HEK293 (cell line): ENCODE measurements around the gene CEBPB.

Experiments used
- CTCF ChIA-PET: fragments of 350-600 bp; formaldehyde crosslinking; extraction: SDS; loops from one replicate; lab custom pipeline; 2021; ENCODE audit warnings: antibody characterized with exemption; lab: Yijun Ruan, JAX
- POLR2A ChIA-PET: fragments of 300-600 bp; formaldehyde crosslinking; extraction: SDS; loops from one replicate; lab custom pipeline; 2020; ENCODE audit warnings: antibody characterized with exemption, inconsistent platforms; lab: Yijun Ruan, JAX
- H3K27ac ChIP-seq: fragments of 200-500 bp; sonication (Bioruptor generic); 2 replicates; pipeline ENCODE4 v1.5.1; 2014; ENCODE audit warnings: low read depth, low read length, control low read depth, inconsistent platforms; ENCODE audit errors: extremely low read depth
- H3K36me3 ChIP-seq, 2 experiments: fragments of 200-500 bp in 1 of 2; sonication (Bioruptor generic) in 1 of 2; 1 replicate in 1 of 2; 2 replicates in 1 of 2; pipeline ENCODE4 v1.5.1; 2014 to 2017; ENCODE audit warnings: inconsistent platforms in 2 of 2, low read length in 2 of 2; ENCODE audit not compliant: control insufficient read depth in 2 of 2, insufficient read depth in 1 of 2
- H3K4me1 ChIP-seq: fragments of 200-500 bp; sonication (Bioruptor generic); 2 replicates; pipeline ENCODE4 v1.5.1; 2014; ENCODE audit warnings: mild to moderate bottlenecking, low read length, inconsistent platforms; ENCODE audit not compliant: control insufficient read depth, insufficient read depth
- H3K4me3 ChIP-seq: 2 replicates; pipeline ENCODE4 v1.5.1; 2011; ENCODE audit warnings: low read depth, mild to moderate bottlenecking, control low read depth, low read length, moderate library complexity
- H3K9me3 ChIP-seq: fragments of 200-500 bp; sonication (Bioruptor generic); 2 replicates; pipeline ENCODE4 v1.5.1; 2014; ENCODE audit warnings: low read depth, low read length, inconsistent platforms; ENCODE audit not compliant: control insufficient read depth, insufficient read depth
- FEZF1 ChIP-seq: fragments of 450-650 bp; formaldehyde crosslinking; IDR thresholded peaks from 2 replicates; pipeline ENCODE4 v1.5.1; 2016; ENCODE audit warnings: missing biosample characterization, missing genetic modification characterization
- GLI2 ChIP-seq: fragments of 450-650 bp; formaldehyde crosslinking; IDR thresholded peaks from 2 replicates; pipeline ENCODE4; 2017; ENCODE audit warnings: missing biosample characterization, missing genetic modification characterization, low read depth, borderline replicate concordance
- KLF1 ChIP-seq: fragments of 450-650 bp; formaldehyde crosslinking; IDR thresholded peaks from 2 replicates; pipeline ENCODE4 v1.5.1; 2016; ENCODE audit warnings: missing biosample characterization, missing genetic modification characterization
- PBX3 ChIP-seq: sonication (generic); formaldehyde crosslinking; IDR thresholded peaks from 2 replicates; pipeline ENCODE4 v1.8.1; 2022; ENCODE audit warnings: mild to moderate bottlenecking, moderate library complexity, missing genetic modification reagents
- PRDM4 ChIP-seq: fragments of 450-650 bp; formaldehyde crosslinking; IDR thresholded peaks from 2 replicates; pipeline ENCODE4 v1.5.1; 2017; ENCODE audit warnings: missing biosample characterization, missing genetic modification characterization
- SCRT2 ChIP-seq: fragments of 450-650 bp; formaldehyde crosslinking; IDR thresholded peaks from 2 replicates; pipeline ENCODE4 v1.5.1; 2016; ENCODE audit warnings: missing biosample characterization, missing genetic modification characterization
- ZBTB21 ChIP-seq: fragments of 450-650 bp; formaldehyde crosslinking; IDR thresholded peaks from 2 replicates; pipeline ENCODE4 v1.5.1; 2017; ENCODE audit warnings: missing biosample characterization, missing genetic modification characterization
- ZNF121 ChIP-seq: fragments of 450-650 bp; formaldehyde crosslinking; IDR thresholded peaks from 2 replicates; pipeline ENCODE4 v1.5.1; 2016; ENCODE audit warnings: missing biosample characterization, missing genetic modification characterization
- ZNF132 ChIP-seq: fragments of 450-650 bp; formaldehyde crosslinking; IDR thresholded peaks from 2 replicates; pipeline ENCODE4 v1.5.1; 2017; ENCODE audit warnings: missing biosample characterization, missing genetic modification characterization, borderline replicate concordance
- ZNF138 ChIP-seq: fragments of 450-650 bp; formaldehyde crosslinking; IDR thresholded peaks from 2 replicates; pipeline ENCODE4 v1.5.1; 2016; ENCODE audit warnings: missing biosample characterization, missing genetic modification characterization, borderline replicate concordance
- ZNF157 ChIP-seq: fragments of 450-650 bp; formaldehyde crosslinking; IDR thresholded peaks from 2 replicates; pipeline ENCODE4 v1.5.1; 2016; ENCODE audit warnings: missing biosample characterization, missing genetic modification characterization
- ZNF184 ChIP-seq: fragments of 450-650 bp; IDR thresholded peaks from 2 replicates; pipeline ENCODE4 v1.5.1; 2018; ENCODE audit warnings: missing biosample characterization, mild to moderate bottlenecking, missing genetic modification characterization
- ZNF239 ChIP-seq: fragments of 450-650 bp; formaldehyde crosslinking; IDR thresholded peaks from 2 replicates; pipeline ENCODE4 v1.5.1; 2016; ENCODE audit warnings: missing biosample characterization, missing genetic modification characterization
- ZNF24 ChIP-seq: fragments of 450-650 bp; formaldehyde crosslinking; IDR thresholded peaks from 2 replicates; pipeline ENCODE4 v1.5.1; 2016; ENCODE audit warnings: missing biosample characterization, missing genetic modification characterization
- ZNF302 ChIP-seq: fragments of 450-650 bp; formaldehyde crosslinking; IDR thresholded peaks from 2 replicates; pipeline ENCODE4 v1.5.1; 2016; ENCODE audit warnings: missing biosample characterization, missing genetic modification characterization, low read depth
- ZNF354C ChIP-seq: fragments of 450-650 bp; formaldehyde crosslinking; IDR thresholded peaks from 2 replicates; pipeline ENCODE4 v1.5.1; 2016; ENCODE audit warnings: missing biosample characterization, missing genetic modification characterization, low read depth, borderline replicate concordance
- ZNF391 ChIP-seq: fragments of 450-650 bp; formaldehyde crosslinking; IDR thresholded peaks from 2 replicates; pipeline ENCODE4 v1.5.1; 2016; ENCODE audit warnings: low read depth, missing biosample characterization, missing genetic modification characterization, borderline replicate concordance
- ZNF404 ChIP-seq: fragments of 450-650 bp; formaldehyde crosslinking; IDR thresholded peaks from 2 replicates; pipeline ENCODE4 v1.5.1; 2017; ENCODE audit warnings: missing biosample characterization, missing genetic modification characterization
- ZNF416 ChIP-seq: fragments of 450-650 bp; formaldehyde crosslinking; IDR thresholded peaks from 2 replicates; pipeline ENCODE4 v1.5.1; 2016; ENCODE audit warnings: missing biosample characterization, missing genetic modification characterization
- ZNF514 ChIP-seq: fragments of 450-650 bp; formaldehyde crosslinking; IDR thresholded peaks from 2 replicates; pipeline ENCODE4 v1.5.1; 2016; ENCODE audit warnings: missing biosample characterization, missing genetic modification characterization
- ZNF544 ChIP-seq: fragments of 450-650 bp; formaldehyde crosslinking; IDR thresholded peaks from 2 replicates; pipeline ENCODE4 v1.5.0; 2017; ENCODE audit warnings: missing biosample characterization, missing genetic modification characterization
- ZNF555 ChIP-seq: fragments of 450-650 bp; formaldehyde crosslinking; conservative IDR thresholded peaks from 2 replicates; pipeline ENCODE4 v1.5.1; 2017; ENCODE audit warnings: missing biosample characterization, mild to moderate bottlenecking, missing genetic modification characterization, inconsistent platforms
- ZNF558 ChIP-seq: fragments of 450-650 bp; formaldehyde crosslinking; IDR thresholded peaks from 2 replicates; pipeline ENCODE4 v1.5.1; 2016; ENCODE audit warnings: missing biosample characterization, missing genetic modification characterization
- ZNF664 ChIP-seq: fragments of 450-650 bp; formaldehyde crosslinking; IDR thresholded peaks from 2 replicates; pipeline ENCODE4 v1.5.1; 2016; ENCODE audit warnings: missing biosample characterization, missing genetic modification characterization
- ZNF707 ChIP-seq: fragments of 450-650 bp; formaldehyde crosslinking; IDR thresholded peaks from 2 replicates; pipeline ENCODE4 v1.5.1; 2016; ENCODE audit warnings: missing biosample characterization, missing genetic modification characterization
- ZNF776 ChIP-seq: fragments of 450-650 bp; formaldehyde crosslinking; IDR thresholded peaks from 2 replicates; pipeline ENCODE4 v1.5.0; 2017; ENCODE audit warnings: missing biosample characterization, missing genetic modification characterization, borderline replicate concordance
- ZNF791 ChIP-seq: fragments of 450-650 bp; formaldehyde crosslinking; IDR thresholded peaks from 2 replicates; pipeline ENCODE4 v1.5.1; 2016; ENCODE audit warnings: missing biosample characterization, missing genetic modification characterization
- ZNF843 ChIP-seq: fragments of 450-650 bp; formaldehyde crosslinking; IDR thresholded peaks from 2 replicates; pipeline ENCODE4 v1.5.1; 2016; ENCODE audit warnings: missing biosample characterization, missing genetic modification characterization
- ZSCAN30 ChIP-seq: fragments of 450-650 bp; IDR thresholded peaks from 2 replicates; pipeline ENCODE4 v1.5.1; 2018; ENCODE audit warnings: missing biosample characterization, mild to moderate bottlenecking, missing genetic modification characterization, moderate library complexity
- ZSCAN5A ChIP-seq: fragments of 450-650 bp; formaldehyde crosslinking; IDR thresholded peaks from 2 replicates; pipeline ENCODE4 v1.5.1; 2016; ENCODE audit warnings: missing biosample characterization, missing genetic modification characterization
- TF ChIP-seq, protein P1 (sequence below): fragments of 450-650 bp; formaldehyde crosslinking; IDR thresholded peaks from 2 replicates; pipeline ENCODE4 v1.5.1; 2016; ENCODE audit warnings: missing biosample characterization, missing genetic modification characterization

Gene CEBPB

DNA sequence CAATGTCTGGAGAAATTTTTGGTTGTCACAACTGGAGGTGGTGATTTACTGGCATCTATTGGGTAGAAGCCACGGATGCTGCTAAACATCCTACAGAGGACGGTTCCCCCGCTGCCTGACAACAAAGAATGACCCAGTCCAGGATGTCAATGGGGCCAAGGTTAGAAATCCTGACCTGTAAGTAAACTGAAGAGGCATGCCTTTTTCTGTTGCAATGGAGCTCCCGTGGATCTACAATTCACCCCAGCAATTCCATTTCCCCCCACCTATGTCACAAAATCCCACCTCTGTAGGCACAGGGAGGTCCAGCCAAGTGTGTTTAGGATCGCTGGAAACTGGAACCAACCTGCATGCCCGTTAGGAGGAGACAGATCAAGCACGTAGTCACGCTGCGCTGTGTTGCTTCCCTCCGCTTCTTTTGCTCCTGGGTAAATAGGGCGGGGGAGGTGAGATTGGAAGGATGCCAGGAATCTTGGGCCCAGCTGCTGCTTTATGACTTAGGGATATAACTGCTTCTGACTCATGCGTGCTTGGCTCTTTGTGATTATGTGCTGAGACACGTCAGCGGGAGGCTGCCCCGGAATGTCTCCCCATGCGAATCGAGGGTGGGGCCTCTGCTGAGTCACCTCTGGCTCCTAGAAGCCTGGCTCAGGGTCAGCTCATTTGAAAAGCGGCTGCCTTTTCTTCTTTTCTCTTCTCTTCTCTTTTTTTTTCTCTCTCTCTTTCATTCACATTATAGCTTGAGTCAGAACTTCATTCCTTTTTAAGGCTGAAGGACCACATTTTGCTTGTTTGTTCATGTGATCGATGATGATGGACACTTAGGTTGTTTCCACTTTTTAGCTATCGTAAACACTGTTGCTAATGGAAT, 24.7 kb upstream of the CEBPB start:
- POLR2A ChIA-PET, result interaction anchor here (0.5 to 2.8 kb wide), 9 partner anchors 12 to 276 kb away, joined by 3 to 24 read pairs (median 4); partner anchors contain the start of gene PEDS1
- no peaks in the 10 kb centered on the region for H3K9me3 ChIP-seq
- H3K4me3 ChIP-seq, result peak overlapping the region; percentile 22
- no peaks in the 10 kb centered on the region for H3K4me1 ChIP-seq
- H3K27ac ChIP-seq, result peak overlapping the region; percentile 13; the same call in 1 of the 2 replicates
- H3K36me3 ChIP-seq, result no peaks in the 10 kb centered on the region
- CTCF ChIA-PET, result interaction anchor here (0.7 to 6.6 kb wide), 10 partner anchors 12 to 187 kb away, joined by 3 to 44 read pairs (median 4); partner anchors contain the start of gene PEDS1
- TF ChIP-seq ZNF132 (no peak), ZNF354C (tag by site-specific recombination) (no peak), ZNF558 (peak; percentile 92), FEZF1 (tag by site-specific recombination) (peak; percentile 69), ZSCAN5A (peak; percentile 88; the same call in 1 of the 2 replicates), ZNF121 (tag by site-specific recombination) (no peak), ZBTB21 (tag by site-specific recombination) (peak; percentile 96), KLF1 (tag by site-specific recombination) (peak; percentile 95), GLI2 (tag by site-specific recombination) (peak; percentile 51; the same call in 1 of the 2 replicates), ZNF184 (tag by site-specific recombination) (peak; percentile 94), ZSCAN30 (tag by site-specific recombination) (peak; percentile 93), ZNF157 (tag by site-specific recombination) (no peak), PBX3 (no peak), ZNF707 (no peak), ZNF391 (peak; percentile 88; the same call in 1 of the 2 replicates), ZNF138 (tag by site-specific recombination) (no peak), ZNF514 (tag by site-specific recombination) (no peak), ZNF544 (tag by site-specific recombination) (no peak), ZNF664 (tag by site-specific recombination) (no peak; the same call in 1 of the 2 replicates), ZNF24 (peak; percentile 96), ZNF239 (tag by site-specific recombination) (no peak), PRDM4 (tag by site-specific recombination) (peak; percentile 91), ZNF404 (tag by site-specific recombination) (no peak), ZNF776 (tag by site-specific recombination) (no peak), ZNF843 (tag by site-specific recombination) (peak; percentile 87), ZNF416 (tag by site-specific recombination) (no peak), ZNF302 (no peak), SCRT2 (tag by site-specific recombination) (peak; percentile 95), ZNF791 (tag by site-specific recombination) (no peak), ZNF555 (tag by site-specific recombination) (no peak)
- TF ChIP-seq, protein P1, sequence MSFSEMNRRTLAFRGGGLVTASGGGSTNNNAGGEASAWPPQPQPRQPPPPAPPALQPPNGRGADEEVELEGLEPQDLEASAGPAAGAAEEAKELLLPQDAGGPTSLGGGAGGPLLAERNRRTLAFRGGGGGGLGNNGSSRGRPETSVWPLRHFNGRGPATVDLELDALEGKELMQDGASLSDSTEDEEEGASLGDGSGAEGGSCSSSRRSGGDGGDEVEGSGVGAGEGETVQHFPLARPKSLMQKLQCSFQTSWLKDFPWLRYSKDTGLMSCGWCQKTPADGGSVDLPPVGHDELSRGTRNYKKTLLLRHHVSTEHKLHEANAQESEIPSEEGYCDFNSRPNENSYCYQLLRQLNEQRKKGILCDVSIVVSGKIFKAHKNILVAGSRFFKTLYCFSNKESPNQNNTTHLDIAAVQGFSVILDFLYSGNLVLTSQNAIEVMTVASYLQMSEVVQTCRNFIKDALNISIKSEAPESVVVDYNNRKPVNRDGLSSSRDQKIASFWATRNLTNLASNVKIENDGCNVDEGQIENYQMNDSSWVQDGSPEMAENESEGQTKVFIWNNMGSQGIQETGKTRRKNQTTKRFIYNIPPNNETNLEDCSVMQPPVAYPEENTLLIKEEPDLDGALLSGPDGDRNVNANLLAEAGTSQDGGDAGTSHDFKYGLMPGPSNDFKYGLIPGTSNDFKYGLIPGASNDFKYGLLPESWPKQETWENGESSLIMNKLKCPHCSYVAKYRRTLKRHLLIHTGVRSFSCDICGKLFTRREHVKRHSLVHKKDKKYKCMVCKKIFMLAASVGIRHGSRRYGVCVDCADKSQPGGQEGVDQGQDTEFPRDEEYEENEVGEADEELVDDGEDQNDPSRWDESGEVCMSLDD (tag by site-specific recombination), result peak; percentile 96
